Esophagus muscularis mucosa (tissue), 4 donors: ENCODE results near the gene BMI1. TPM values are rescaled to one million over a fixed set of nuclear protein-coding genes. Genes with fewer than 3 reads are reported as not detected.

Source experiments
- DNase-seq: peaks from one replicate; pipeline ENCODE4 v3.0.0-alpha.2; 2017; ENCODE audit errors: extremely low spot score
- H3K27ac ChIP-seq, 4 donors: fragments of 200-600 bp; sonication (generic); replicated peaks in 1 of 4; 1 replicate in 3 of 4; 2 replicates in 1 of 4; pipeline ENCODE4 v1.5.1; 2016 to 2019; ENCODE audit warnings: mild to moderate bottlenecking in 1 of 4
- H3K27me3 ChIP-seq, 4 donors: fragments of 200-600 bp; sonication (generic); one replicate each; pipeline versions ENCODE4 v1.5.1 to v1.6.0; 2016 to 2019
- H3K36me3 ChIP-seq, 4 donors: fragments of 200-600 bp; sonication (generic); one replicate each; pipeline ENCODE4 v1.5.1; 2016 to 2019
- H3K4me1 ChIP-seq, 4 donors: fragments of 200-600 bp; sonication (generic); one replicate each; pipeline ENCODE4 v1.5.1; 2016 to 2019
- H3K4me3 ChIP-seq, 4 donors: fragments of 200-600 bp; sonication (generic); 1 replicate in 2 of 4; 2 replicates in 2 of 4; pipeline ENCODE4 v1.5.1; 2016 to 2019; ENCODE audit warnings: mild to moderate bottlenecking in 4 of 4, moderate library complexity in 1 of 4
- H3K9me3 ChIP-seq, 4 donors: fragments of 200-600 bp; sonication (generic); 1 replicate in 3 of 4; 2 replicates in 1 of 4; pipeline ENCODE4 v1.5.1; 2016 to 2019
- EP300 ChIP-seq: sonication (generic); formaldehyde crosslinking; IDR thresholded peaks from one replicate; pipeline ENCODE4 v1.6.1; 2017; ENCODE audit warnings: antibody characterized with exemption
- POLR2A ChIP-seq: fragments of 450-650 bp; IDR thresholded peaks from one replicate; pipeline ENCODE4 v1.6.1; 2017; ENCODE audit warnings: antibody characterized with exemption, moderate library complexity, mild to moderate bottlenecking, low read depth
- POLR2AphosphoS5 ChIP-seq, 2 donors: sonication (generic); formaldehyde crosslinking; IDR thresholded peaks; one replicate each; pipeline ENCODE4 v1.6.1; 2017; ENCODE audit warnings: antibody characterized with exemption in 2 of 2
- WGBS: methylation state at CpG from one replicate; pipeline ENCODE4 v1.1.5; 2018; 5-methylcytosine and 5-hydroxymethylcytosine counted together
- intact Hi-C: fragments of 100-400 bp; cut with DNase I; formaldehyde crosslinking; loops from one replicate; pipeline ENCODE4 v1.15.1; 2023
- total RNA-seq, 4 donors: library from RNA; depleted of rRNA; stranded (reverse); fragments of >200 nt; gene quantifications; one replicate each; pipeline versions ENCODE4 v1.1.0 to v1.2.1, GENCODE V29; 2016
- TF ChIP-seq, protein P1 (sequence below), 3 experiments: fragments of 200-600 bp in 2 of 3; fragments of 450-650 bp in 1 of 3; sonication (generic) in 2 of 3; IDR thresholded peaks; one replicate each; pipeline ENCODE4 v1.5.1; 2017 to 2019; ENCODE audit warnings: antibody characterized with exemption in 3 of 3, mild to moderate bottlenecking in 2 of 3, moderate library complexity in 1 of 3

BMI1 gene
- total RNA-seq, 4 donors from 2014 or later = 74.4 to 106 (median 89.4) TPM

DNA sequence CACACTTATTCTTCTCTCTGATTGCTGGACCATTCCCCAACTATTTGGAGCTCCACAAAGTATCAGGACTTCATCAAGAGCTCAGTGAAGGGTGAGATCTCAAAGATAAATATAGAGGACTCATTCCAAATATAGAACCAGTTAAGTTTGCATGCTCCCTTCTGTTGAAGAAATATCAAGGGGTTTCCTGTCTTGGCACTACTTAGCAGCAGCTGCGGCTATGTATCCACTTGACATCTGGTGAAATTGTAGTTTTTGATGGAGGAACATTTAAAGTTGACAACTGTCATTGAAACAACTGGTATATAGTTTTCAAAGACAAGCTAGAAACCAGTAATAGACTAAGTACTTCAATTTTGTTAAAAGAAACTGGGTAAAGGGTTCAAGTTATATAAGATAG is 23.4 kb downstream of the BMI1 start:
- Histone ChIP-seq H3K27me3 (peaks cover 8 to 77% (median 57%) of the 10 kb centered on the region in 4 donors), H3K4me1 (peaks cover 20 to 31% (median 24%) of the 10 kb centered on the region in 4 donors), H3K36me3 (no peaks in the 10 kb centered on the region), H3K27ac (no peak overlapping the region), H3K4me3 (no peak overlapping the region), H3K9me3 (no peaks in the 10 kb centered on the region)
- intact Hi-C loops = loop anchor here (5.0 to 10.0 kb wide), 3 partner anchors 93 to 751 kb away; partner anchors contain the start of gene MSRB2
- 40% methylated on average over 1 of the region's 1 CpG for WGBS
- DNase-seq = no peak
- TF ChIP-seq POLR2A = no peak
- TF ChIP-seq POLR2AphosphoS5 (IDR thresholded peaks at IDR 0.05) = no peak

DNA sequence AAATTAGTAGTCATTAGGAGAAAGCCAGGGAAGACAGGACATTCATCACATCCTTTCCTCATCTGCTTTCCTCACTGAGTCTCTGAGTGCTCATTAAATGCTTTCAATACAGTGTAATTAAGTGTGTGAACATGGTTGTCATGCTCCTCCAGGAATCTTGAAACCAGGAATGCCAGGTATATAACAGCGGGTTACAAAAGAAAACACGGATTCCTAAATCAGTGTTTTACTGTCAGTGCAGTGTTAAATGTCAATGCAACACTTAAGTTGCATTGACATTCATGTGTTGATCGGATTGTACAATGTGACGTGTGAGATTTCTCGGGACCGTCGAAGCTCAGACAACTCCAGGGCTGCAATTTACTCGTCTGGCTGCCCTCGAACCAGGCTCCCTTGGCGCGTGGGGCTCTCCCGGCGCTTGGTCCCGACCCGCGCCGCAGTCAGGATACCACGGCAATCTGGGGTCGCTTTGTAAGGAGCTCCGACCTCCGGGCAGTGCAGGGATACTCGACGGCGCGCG is 23.9 kb downstream of the BMI1 start:
- H3K27ac ChIP-seq = no peak overlapping the region
- DNase-seq = no peak
- WGBS = 33% methylated on average over 8 of the region's 26 CpGs
- H3K9me3 ChIP-seq = no peaks in the 10 kb centered on the region
- intact Hi-C loops = loop anchor here (5.0 to 10.0 kb wide), 3 partner anchors 92 to 750 kb away; partner anchors contain the start of gene MSRB2
- peaks cover 8 to 74% (median 55%) of the 10 kb centered on the region in 4 donors for H3K27me3 ChIP-seq
- H3K4me3 ChIP-seq = peak overlapping the region; percentile 27 to 51 (median 30)
- H3K4me1 ChIP-seq = peaks cover 14 to 25% (median 21%) of the 10 kb centered on the region in 4 donors
- no peaks in the 10 kb centered on the region for H3K36me3 ChIP-seq
- TF ChIP-seq EP300 (no peak), POLR2AphosphoS5 (IDR thresholded peaks at IDR 0.05) (no peak), POLR2A (no peak)
- TF ChIP-seq, protein P1, sequence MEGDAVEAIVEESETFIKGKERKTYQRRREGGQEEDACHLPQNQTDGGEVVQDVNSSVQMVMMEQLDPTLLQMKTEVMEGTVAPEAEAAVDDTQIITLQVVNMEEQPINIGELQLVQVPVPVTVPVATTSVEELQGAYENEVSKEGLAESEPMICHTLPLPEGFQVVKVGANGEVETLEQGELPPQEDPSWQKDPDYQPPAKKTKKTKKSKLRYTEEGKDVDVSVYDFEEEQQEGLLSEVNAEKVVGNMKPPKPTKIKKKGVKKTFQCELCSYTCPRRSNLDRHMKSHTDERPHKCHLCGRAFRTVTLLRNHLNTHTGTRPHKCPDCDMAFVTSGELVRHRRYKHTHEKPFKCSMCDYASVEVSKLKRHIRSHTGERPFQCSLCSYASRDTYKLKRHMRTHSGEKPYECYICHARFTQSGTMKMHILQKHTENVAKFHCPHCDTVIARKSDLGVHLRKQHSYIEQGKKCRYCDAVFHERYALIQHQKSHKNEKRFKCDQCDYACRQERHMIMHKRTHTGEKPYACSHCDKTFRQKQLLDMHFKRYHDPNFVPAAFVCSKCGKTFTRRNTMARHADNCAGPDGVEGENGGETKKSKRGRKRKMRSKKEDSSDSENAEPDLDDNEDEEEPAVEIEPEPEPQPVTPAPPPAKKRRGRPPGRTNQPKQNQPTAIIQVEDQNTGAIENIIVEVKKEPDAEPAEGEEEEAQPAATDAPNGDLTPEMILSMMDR (IDR thresholded peaks at IDR 0.05) = no peak

DNA sequence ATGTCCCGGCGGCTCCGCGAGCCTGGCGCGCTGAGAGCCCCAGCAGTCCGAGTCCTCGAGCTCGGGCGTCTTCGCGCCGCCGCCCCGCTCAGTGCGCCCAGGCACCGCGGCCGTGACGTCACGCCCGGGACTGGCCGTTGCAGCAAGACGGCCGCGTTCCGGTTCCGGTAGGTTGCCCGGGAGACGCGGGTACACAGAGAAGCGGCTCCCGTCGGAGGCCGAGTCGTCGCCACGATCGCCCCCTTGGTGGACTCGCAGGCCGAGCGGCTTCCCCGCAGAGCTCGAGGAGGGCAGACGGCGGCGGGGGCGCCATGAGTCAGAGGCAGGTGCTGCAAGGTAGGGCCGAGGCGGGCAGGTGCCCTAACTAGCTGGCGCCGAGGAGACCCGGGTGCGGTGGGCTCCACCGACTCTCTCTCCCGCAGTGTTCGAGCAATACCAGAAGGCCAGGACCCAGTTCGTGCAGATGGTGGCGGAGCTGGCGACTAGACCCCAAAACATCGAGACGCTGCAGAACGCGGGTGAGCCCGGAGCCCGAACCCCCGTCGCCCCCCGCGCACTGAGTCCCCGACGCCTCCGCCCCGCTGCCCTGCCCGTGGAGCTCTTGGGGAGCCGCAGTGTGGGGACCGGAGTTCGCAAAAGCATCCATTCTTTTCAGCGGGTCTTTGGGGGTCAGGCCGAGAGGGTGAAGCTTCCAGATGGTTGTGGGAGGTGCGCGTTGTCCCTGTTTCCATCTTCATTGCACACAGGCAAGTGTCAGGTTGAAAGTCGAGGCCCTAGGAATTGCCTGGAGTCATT is 24.6 kb downstream of the BMI1 start, which contains the start of gene SPAG6:
Gene SPAG6 (plus strand): TSS at position 196 of the 795 bp plus-strand sequence. CDS start 116 bp downstream, at position 312.
- no peak for DNase-seq
- no peaks in the 10 kb centered on the region for H3K9me3 ChIP-seq
- 5% methylated on average over 45 of the region's 83 CpGs for WGBS
- H3K4me3 ChIP-seq = peak within 1 kb of the TSS; percentile 27 to 51 (median 30)
- H3K4me1 ChIP-seq = peaks cover 12 to 22% (median 18%) of the 10 kb centered on the region in 4 donors
- H3K36me3 ChIP-seq = no peaks in the 10 kb centered on the region
- no peak within 1 kb of the TSS for H3K27ac ChIP-seq
- H3K27me3 ChIP-seq = peaks cover 8 to 74% (median 55%) of the 10 kb centered on the region in 4 donors
- intact Hi-C loops = loop anchor here (10.0 kb wide), 2 partner anchors 239 to 749 kb away; partner anchors contain the start of gene MSRB2
- TF ChIP-seq POLR2A = no peak
- TF ChIP-seq POLR2AphosphoS5 (IDR thresholded peaks at IDR 0.05) = no peak

DNA sequence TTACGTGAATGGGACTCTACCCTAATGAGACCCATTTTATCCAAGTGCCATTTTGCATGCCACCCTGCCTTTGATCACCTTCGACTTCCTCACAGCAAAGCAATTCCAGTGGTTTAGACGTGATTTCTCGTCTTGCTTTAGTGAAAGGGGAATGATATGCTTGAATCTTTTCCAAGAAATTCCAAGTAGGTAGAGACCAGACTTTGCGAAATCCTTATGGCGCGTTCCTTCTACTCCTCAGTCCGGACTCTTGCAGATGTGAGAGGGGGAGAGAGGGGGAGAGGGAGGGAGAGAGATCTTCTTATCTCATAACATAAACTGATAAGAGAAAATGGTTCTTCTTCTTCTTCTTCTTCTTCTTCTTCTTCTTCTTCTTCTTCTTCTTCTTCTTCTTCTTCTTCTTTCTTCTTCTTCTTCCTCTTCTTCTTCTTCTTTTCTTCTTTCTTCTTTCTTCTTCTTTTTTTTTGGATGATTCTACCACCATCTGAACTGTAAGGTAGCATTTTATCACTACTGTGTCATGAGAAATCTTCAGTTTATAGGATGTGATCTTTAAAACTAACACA is 25.3 kb downstream of the BMI1 start:
- H3K4me3 ChIP-seq = no peak overlapping the region
- intact Hi-C loops = loop anchor here (10.0 kb wide), 2 partner anchors 239 to 749 kb away; partner anchors contain the start of gene MSRB2
- H3K27ac ChIP-seq = no peak overlapping the region
- DNase-seq = no peak
- H3K4me1 ChIP-seq = peaks cover 10 to 19% (median 16%) of the 10 kb centered on the region in 4 donors
- H3K9me3 ChIP-seq = no peaks in the 10 kb centered on the region
- no peaks in the 10 kb centered on the region for H3K36me3 ChIP-seq
- no peak for TF ChIP-seq EP300
- TF ChIP-seq POLR2A = no peak
- TF ChIP-seq, protein P1 (IDR thresholded peaks at IDR 0.05) = no peak
- 46% methylated on average over 8 of the region's 8 CpGs for WGBS
- peaks cover 8 to 74% (median 55%) of the 10 kb centered on the region in 4 donors for H3K27me3 ChIP-seq

DNA sequence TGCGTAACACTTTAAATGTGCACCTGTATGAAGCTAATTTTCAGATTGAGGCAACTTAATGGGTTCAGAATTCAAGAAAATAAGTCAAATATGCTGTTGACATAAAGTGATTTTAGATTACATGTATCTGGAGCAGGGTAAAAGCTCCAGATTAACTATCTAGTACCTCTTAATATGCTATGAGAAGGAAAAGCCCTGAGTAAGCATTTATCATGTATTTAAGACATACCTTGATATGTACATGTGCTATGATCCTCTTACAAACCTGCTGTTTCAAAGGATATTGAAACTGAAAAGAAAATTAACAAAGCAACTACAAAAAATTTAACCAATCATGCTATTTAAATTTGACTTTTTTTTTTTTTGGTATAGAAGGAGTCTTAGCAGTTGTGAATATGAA is 28.9 kb downstream of the BMI1 start:
- intact Hi-C loops = loop anchor here (10.0 kb wide), 2 partner anchors 235 to 745 kb away; partner anchors contain the start of gene MSRB2
- H3K4me3 ChIP-seq = no peak overlapping the region
- DNase-seq = no peak
- peaks cover 8 to 39% (median 23%) of the 10 kb centered on the region in 4 donors for H3K27me3 ChIP-seq
- H3K9me3 ChIP-seq = no peaks in the 10 kb centered on the region
- no peak overlapping the region for H3K27ac ChIP-seq
- TF ChIP-seq POLR2AphosphoS5 (IDR thresholded peaks at IDR 0.05) (no peak), EP300 (no peak), POLR2A (no peak)
- TF ChIP-seq, protein P1 (IDR thresholded peaks at IDR 0.05) = no peak
- 97% methylated on average over 1 of the region's 1 CpG for WGBS
- H3K36me3 ChIP-seq = no peaks in the 10 kb centered on the region
- peaks cover 4 to 11% (median 9%) of the 10 kb centered on the region in 4 donors for H3K4me1 ChIP-seq
